SK-N-MC (cell line): ENCODE measurements around the gene CHRNB2.

Source experiments
- EZH2 ChIP-seq: fragments of 200-600 bp; sonication (generic); IDR thresholded peaks from one replicate; pipeline ENCODE4 v1.6.1; 2017; ENCODE audit warnings: antibody characterized with exemption
- POLR2AphosphoS5 ChIP-seq: IDR thresholded peaks from 2 replicates; pipeline ENCODE4 v1.6.1; 2012; ENCODE audit warnings: mild to moderate bottlenecking, low read depth, low read length, borderline replicate concordance

DNA sequence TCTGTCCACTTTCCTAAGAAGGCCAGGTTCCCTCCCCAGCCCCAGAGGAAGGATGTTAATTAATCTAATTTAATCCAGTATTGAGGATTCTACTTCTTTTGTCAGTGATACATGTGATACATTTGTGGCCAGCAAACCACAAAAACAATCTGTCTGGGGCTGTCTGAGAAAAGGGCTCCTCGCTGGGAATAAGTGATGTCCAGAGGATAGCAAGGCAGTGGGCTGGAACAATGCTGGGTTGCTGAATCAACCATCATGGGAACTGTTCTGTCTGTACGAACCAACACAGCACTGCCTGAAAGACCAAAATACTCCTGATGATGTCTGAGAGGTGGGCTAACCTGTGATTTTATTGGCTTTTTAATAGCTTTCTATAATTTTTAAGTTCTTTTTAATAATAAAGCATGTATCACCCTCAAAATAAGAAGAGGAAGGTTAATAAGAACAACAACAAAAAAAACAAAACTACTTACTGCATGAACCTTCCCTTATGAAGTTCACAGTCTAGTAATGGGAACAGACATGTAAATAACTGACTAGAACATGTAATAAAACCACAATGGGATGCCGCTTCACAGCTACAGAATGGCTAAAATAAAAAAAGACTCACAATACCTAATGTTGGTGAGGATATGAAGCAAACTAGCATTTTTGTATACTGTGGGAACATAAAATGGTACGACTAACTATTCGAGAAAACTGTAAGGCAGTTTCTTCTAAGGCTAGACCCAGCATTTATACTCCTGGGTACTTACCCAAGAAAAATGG is 51.8 kb downstream of the CHRNB2 start:
- TF ChIP-seq EZH2 (no peak), POLR2AphosphoS5 (no peak)
